SK-N-SH treated with all-trans-retinoic acid at 6 μM for 48 hours (cell line): ENCODE data around the gene PROM1.

Source experiments
- ATAC-seq: fragments of 200-7000 bp; cut with Tn5 transposase; 3 replicates; pipeline ENCODE4 v1.9.1; 2020; ENCODE audit warnings: mild to moderate bottlenecking, moderate library complexity
- ARNTL ChIP-seq: fragments of 450-650 bp; formaldehyde crosslinking; IDR thresholded peaks from 2 replicates; pipeline ENCODE4 v1.5.0; 2020; ENCODE audit warnings: low read depth, mild to moderate bottlenecking, moderate library complexity, borderline replicate concordance
- BACH2 ChIP-seq: fragments of 250-450 bp; sonication (Bioruptor Pico); IDR thresholded peaks from 2 replicates; pipeline ENCODE4 v1.9.0; 2021; ENCODE audit warnings: mild to moderate bottlenecking, borderline replicate concordance
- CSDC2 ChIP-seq: fragments of 250-450 bp; sonication (Bioruptor Pico); IDR thresholded peaks from 2 replicates; pipeline ENCODE4 v1.5.0; 2020; ENCODE audit warnings: mild to moderate bottlenecking, moderate library complexity
- CSRNP3 ChIP-seq: fragments of 250-450 bp; sonication (Bioruptor Pico); IDR thresholded peaks from 2 replicates; pipeline ENCODE4 v1.5.1; 2021; ENCODE audit warnings: mild to moderate bottlenecking, moderate library complexity
- ESRRG ChIP-seq: fragments of 250-450 bp; sonication (Bioruptor Pico); IDR thresholded peaks from 2 replicates; pipeline ENCODE4 v1.6.1; 2021; ENCODE audit warnings: mild to moderate bottlenecking
- GLIS3 ChIP-seq: fragments of 250-450 bp; sonication (Bioruptor Pico); IDR thresholded peaks from 2 replicates; pipeline ENCODE4 v1.5.0; 2020; ENCODE audit warnings: mild to moderate bottlenecking, moderate library complexity
- ISL1 ChIP-seq: fragments of 250-450 bp; sonication (Bioruptor Pico); IDR thresholded peaks from 2 replicates; pipeline ENCODE4 v2.1.2; 2022; ENCODE audit warnings: mild to moderate bottlenecking, moderate library complexity
- OSR1 ChIP-seq: fragments of 250-450 bp; sonication (Bioruptor Pico); IDR thresholded peaks from 2 replicates; pipeline ENCODE4 v1.8.0; 2022; ENCODE audit warnings: moderate library complexity, mild to moderate bottlenecking, inconsistent platforms
- PATZ1 ChIP-seq: fragments of 250-450 bp; sonication (Bioruptor Pico); IDR thresholded peaks from 2 replicates; pipeline ENCODE4 v1.8.0; 2020; ENCODE audit warnings: mild to moderate bottlenecking, moderate library complexity, borderline replicate concordance
- POU6F1 ChIP-seq: fragments of 250-450 bp; sonication (Bioruptor Pico); IDR thresholded peaks from 2 replicates; pipeline ENCODE4 v1.8.0; 2021; ENCODE audit warnings: low read depth, mild to moderate bottlenecking, moderate library complexity, borderline replicate concordance
- PPARA ChIP-seq: fragments of 250-450 bp; sonication (Bioruptor Pico); IDR thresholded peaks from 2 replicates; pipeline ENCODE4 v1.5.0; 2020; ENCODE audit warnings: mild to moderate bottlenecking, borderline replicate concordance
- RARB ChIP-seq: fragments of 250-450 bp; sonication (Bioruptor Pico); IDR thresholded peaks from 2 replicates; pipeline ENCODE4 v1.8.0; 2021; ENCODE audit warnings: mild to moderate bottlenecking, moderate library complexity
- SNAI2 ChIP-seq: fragments of 250-450 bp; sonication (Bioruptor Pico); IDR thresholded peaks from 2 replicates; pipeline ENCODE4 v1.5.0; 2020; ENCODE audit warnings: mild to moderate bottlenecking, moderate library complexity
- TCF4 ChIP-seq: fragments of 250-450 bp; sonication (Bioruptor Pico); IDR thresholded peaks from 2 replicates; pipeline ENCODE4 v1.8.0; 2021; ENCODE audit warnings: mild to moderate bottlenecking, moderate library complexity, borderline replicate concordance
- TOX ChIP-seq: fragments of 250-450 bp; sonication (Bioruptor Pico); IDR thresholded peaks from 2 replicates; pipeline ENCODE4 v1.8.0; 2021; ENCODE audit warnings: mild to moderate bottlenecking, moderate library complexity, borderline replicate concordance
- TSHZ2 ChIP-seq: fragments of 250-450 bp; sonication (Bioruptor Pico); IDR thresholded peaks from 2 replicates; pipeline ENCODE4 v1.5.0; 2020; ENCODE audit warnings: mild to moderate bottlenecking, moderate library complexity
- ZC3H10 ChIP-seq: fragments of 250-450 bp; sonication (Bioruptor Pico); IDR thresholded peaks from 2 replicates; pipeline ENCODE4 v1.5.1; 2021; ENCODE audit warnings: mild to moderate bottlenecking, moderate library complexity
- ZFP3 ChIP-seq: fragments of 250-450 bp; sonication (Bioruptor Pico); IDR thresholded peaks from 2 replicates; pipeline ENCODE4 v1.5.0; 2020; ENCODE audit warnings: mild to moderate bottlenecking, moderate library complexity
- ZFP30 ChIP-seq: fragments of 450-650 bp; formaldehyde crosslinking; IDR thresholded peaks from 2 replicates; pipeline ENCODE4 v1.5.0; 2022; ENCODE audit warnings: mild to moderate bottlenecking, moderate library complexity
- ZNF565 ChIP-seq: fragments of 450-650 bp; formaldehyde crosslinking; conservative IDR thresholded peaks from 2 replicates; pipeline ENCODE4 v1.5.0; 2020; ENCODE audit warnings: low read depth, mild to moderate bottlenecking, moderate library complexity
- ZNF70 ChIP-seq: fragments of 450-650 bp; formaldehyde crosslinking; IDR thresholded peaks from 2 replicates; pipeline ENCODE4 v1.5.0; 2020; ENCODE audit warnings: mild to moderate bottlenecking, moderate library complexity
- ZNF8 ChIP-seq: fragments of 450-650 bp; formaldehyde crosslinking; IDR thresholded peaks from 2 replicates; pipeline ENCODE4 v1.5.0; 2020; ENCODE audit warnings: mild to moderate bottlenecking, moderate library complexity
- TF ChIP-seq, protein P1 (sequence below): fragments of 250-450 bp; sonication (Bioruptor Pico); IDR thresholded peaks from 2 replicates; pipeline ENCODE4 v1.5.1; 2020; ENCODE audit warnings: low read depth, mild to moderate bottlenecking, moderate library complexity

Gene PROM1

DNA sequence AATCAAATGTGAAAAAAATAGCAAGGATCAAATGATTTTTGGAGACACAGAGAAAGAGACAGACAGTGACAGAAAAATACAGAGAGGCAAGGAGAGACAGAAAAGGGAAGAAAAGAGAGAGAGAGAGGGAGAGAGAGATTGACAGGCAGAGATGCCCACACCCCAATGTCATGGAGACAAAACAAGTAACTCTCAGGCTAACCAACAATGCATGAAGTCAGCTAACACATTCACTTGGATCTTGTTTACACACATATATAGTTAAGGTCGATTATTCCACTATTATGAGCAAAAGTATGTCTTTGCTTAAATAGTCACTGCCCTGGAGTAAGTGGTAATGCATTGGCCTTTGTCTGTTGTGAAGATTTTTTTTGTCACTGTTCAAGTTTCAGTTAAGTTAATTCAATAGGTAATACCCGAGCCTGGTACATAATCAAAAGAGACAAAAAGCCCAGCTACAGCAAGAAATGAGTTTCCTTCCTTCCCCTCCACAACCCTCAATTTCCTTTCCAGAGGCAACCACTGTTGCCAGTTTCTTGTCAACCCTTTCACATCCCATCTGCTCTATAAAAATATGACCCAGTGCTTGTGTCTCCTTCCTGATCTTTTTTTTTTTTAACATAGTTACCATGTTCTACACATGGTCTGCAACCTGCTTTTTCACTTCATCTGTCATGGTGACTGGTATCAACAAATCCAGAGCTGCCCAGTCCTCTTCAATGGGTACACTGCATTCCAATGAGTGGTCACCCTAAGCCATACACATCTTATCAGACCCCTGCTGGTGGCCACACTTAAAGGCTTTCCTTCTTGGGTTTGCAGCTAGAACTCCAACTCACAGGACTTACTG is 52.1 kb downstream of the PROM1 start:
- ATAC-seq = no peak

GRCh38 chr4:16029886-16030285 is 53.9 kb downstream of the PROM1 start:
- TF ChIP-seq SNAI2 (no peak), ZFP3 (no peak), ESRRG (CRISPR knock-in tag) (no peak), GLIS3 (no peak), ISL1 (CRISPR knock-in tag) (no peak), ZNF565 (CRISPR knock-in tag) (no peak), PATZ1 (CRISPR knock-in tag) (no peak), CSDC2 (CRISPR knock-in tag) (no peak), ZC3H10 (CRISPR knock-in tag) (no peak), ZFP30 (CRISPR knock-in tag) (no peak), TCF4 (CRISPR knock-in tag) (no peak), ARNTL (CRISPR knock-in tag) (no peak), ZNF8 (no peak)
- ATAC-seq = no peak

More for the DNA sequence above, 52.1 kb downstream of the PROM1 start:
- TF ChIP-seq ZNF70 (CRISPR knock-in tag) = no peak
- TF ChIP-seq RARB (CRISPR knock-in tag) = no peak
- TF ChIP-seq ZFP3 = no peak
- TF ChIP-seq POU6F1 (CRISPR knock-in tag) = no peak
- no peak for TF ChIP-seq CSRNP3 (CRISPR knock-in tag)
- no peak for TF ChIP-seq ZNF8
- TF ChIP-seq, protein P1, sequence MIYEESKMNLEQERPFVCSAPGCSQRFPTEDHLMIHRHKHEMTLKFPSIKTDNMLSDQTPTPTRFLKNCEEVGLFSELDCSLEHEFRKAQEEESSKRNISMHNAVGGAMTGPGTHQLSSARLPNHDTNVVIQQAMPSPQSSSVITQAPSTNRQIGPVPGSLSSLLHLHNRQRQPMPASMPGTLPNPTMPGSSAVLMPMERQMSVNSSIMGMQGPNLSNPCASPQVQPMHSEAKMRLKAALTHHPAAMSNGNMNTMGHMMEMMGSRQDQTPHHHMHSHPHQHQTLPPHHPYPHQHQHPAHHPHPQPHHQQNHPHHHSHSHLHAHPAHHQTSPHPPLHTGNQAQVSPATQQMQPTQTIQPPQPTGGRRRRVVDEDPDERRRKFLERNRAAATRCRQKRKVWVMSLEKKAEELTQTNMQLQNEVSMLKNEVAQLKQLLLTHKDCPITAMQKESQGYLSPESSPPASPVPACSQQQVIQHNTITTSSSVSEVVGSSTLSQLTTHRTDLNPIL (CRISPR knock-in tag) = no peak
- TF ChIP-seq TSHZ2 = no peak
- TF ChIP-seq GLIS3 = no peak
- no peak for TF ChIP-seq ZNF565 (CRISPR knock-in tag)
- no peak for TF ChIP-seq OSR1 (CRISPR knock-in tag)
- TF ChIP-seq SNAI2 = no peak
- TF ChIP-seq CSDC2 (CRISPR knock-in tag) = no peak
- TF ChIP-seq ZFP30 (CRISPR knock-in tag) = no peak
- TF ChIP-seq ESRRG (CRISPR knock-in tag) = no peak

DNA sequence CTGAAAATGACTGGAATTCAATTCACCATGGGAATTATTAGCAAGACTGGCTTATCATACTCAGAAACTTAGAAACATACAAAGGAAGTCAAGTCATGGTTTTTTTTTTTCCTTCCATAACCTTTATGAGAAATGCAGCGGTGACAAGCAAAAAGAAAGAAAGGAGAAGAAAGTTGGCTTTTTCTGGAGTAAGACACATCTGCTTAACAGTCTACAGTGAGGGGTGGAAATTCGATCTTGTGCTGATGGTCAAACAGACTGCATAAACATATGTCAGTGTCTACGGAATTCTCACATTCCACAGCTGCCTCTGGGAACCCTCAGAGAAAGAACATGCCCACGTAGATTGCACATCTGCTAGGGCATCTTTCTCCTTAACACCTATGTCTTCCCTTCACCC is 54.6 kb downstream of the PROM1 start:
- peak; percentile 74 for ATAC-seq
- no peak for TF ChIP-seq CSDC2 (CRISPR knock-in tag)
- TF ChIP-seq PATZ1 (CRISPR knock-in tag) = no peak
- no peak for TF ChIP-seq ZFP3
- TF ChIP-seq ZC3H10 (CRISPR knock-in tag) = no peak
- no peak for TF ChIP-seq PPARA (CRISPR knock-in tag)
- no peak for TF ChIP-seq ZNF70 (CRISPR knock-in tag)
- no peak for TF ChIP-seq BACH2 (CRISPR knock-in tag)
- no peak for TF ChIP-seq TOX (CRISPR knock-in tag)
- TF ChIP-seq SNAI2 = no peak
- no peak for TF ChIP-seq RARB (CRISPR knock-in tag)
- no peak for TF ChIP-seq ZNF565 (CRISPR knock-in tag)
- TF ChIP-seq ZNF8 = no peak
- TF ChIP-seq GLIS3 = no peak
- no peak for TF ChIP-seq CSRNP3 (CRISPR knock-in tag)
